Measurements from ENCODE around the gene OTOP1. TPM values are rescaled to one million over a fixed set of nuclear protein-coding genes. Genes with fewer than 3 reads are reported as not detected.
"Not testable (repeated sequence)": the region's sequence is repeated elsewhere in the genome, so short reads cannot be mapped to it uniquely, and the experiment has no call there.

OTOP1 gene
- total RNA-seq, 6 experiments from 2014 or later = not detected

DNA sequence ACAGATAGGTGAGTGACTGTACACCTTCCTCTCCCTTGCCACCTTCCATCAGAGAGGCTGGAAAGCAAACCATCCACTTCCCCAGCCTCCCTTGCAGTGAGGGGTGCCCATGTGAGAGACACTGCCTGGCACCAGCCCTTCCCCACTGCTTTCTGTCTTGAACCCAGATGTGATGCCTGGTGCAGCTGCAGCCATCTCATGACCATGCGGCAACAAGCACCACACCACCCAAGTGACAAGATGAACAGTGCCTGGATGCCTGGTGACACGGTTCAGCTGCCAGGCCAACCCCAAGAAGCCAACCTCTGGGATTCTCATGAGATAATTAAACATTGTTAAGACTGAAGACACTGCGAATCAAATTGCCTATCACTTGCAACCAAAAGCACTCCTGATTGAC, 31.4 kb downstream of the OTOP1 start:
- DNase-seq = no peak
- Histone ChIP-seq H3K27ac (no peak overlapping the region), H3K4me1 (no peaks in the 10 kb centered on the region), H3K4me3 (no peak overlapping the region), H3K36me3 (no peaks in the 10 kb centered on the region), H3K9me3 (no peaks in the 10 kb centered on the region), H3K27me3 (no peaks in the 10 kb centered on the region)
- no peak for TF ChIP-seq POLR2A (IDR thresholded peaks at IDR 0.05)
- TF ChIP-seq, protein P1, sequence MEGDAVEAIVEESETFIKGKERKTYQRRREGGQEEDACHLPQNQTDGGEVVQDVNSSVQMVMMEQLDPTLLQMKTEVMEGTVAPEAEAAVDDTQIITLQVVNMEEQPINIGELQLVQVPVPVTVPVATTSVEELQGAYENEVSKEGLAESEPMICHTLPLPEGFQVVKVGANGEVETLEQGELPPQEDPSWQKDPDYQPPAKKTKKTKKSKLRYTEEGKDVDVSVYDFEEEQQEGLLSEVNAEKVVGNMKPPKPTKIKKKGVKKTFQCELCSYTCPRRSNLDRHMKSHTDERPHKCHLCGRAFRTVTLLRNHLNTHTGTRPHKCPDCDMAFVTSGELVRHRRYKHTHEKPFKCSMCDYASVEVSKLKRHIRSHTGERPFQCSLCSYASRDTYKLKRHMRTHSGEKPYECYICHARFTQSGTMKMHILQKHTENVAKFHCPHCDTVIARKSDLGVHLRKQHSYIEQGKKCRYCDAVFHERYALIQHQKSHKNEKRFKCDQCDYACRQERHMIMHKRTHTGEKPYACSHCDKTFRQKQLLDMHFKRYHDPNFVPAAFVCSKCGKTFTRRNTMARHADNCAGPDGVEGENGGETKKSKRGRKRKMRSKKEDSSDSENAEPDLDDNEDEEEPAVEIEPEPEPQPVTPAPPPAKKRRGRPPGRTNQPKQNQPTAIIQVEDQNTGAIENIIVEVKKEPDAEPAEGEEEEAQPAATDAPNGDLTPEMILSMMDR (IDR thresholded peaks at IDR 0.05) = no peak
- WGBS (ENCODE audit: insufficient coverage, low coverage, low lambda C conversion rate, missing lambda C conversion rate) = 92% methylated on average over 2 of the region's 3 CpGs
- ATAC-seq = no peak
- intact Hi-C loops (cut with DNase I) = no loop called here

DNA sequence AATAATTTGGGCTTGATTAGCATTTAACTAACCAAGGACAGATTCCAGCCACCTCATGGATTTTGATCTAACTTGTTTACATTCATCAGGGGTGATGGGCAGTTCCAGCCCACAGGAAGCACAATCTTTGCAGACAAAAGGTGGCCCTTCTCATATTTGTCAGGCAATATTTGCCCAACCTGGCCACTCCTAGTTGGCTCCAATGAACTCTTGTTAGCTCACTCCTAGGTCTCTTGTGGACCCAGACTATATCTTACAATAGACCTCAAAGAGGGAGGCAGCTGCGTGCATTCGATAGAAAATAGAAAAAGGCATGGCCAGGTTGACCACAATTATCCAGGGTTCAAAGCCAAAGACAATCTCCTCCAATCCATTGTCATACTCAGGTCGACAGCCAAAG, 38.2 kb downstream of the OTOP1 start:
- H3K27ac ChIP-seq; H3K4me1 ChIP-seq; intact Hi-C loops (cut with DNase I); H3K9me3 ChIP-seq; DNase-seq; H3K36me3 ChIP-seq; H3K27me3 ChIP-seq; H3K4me3 ChIP-seq; ATAC-seq: not testable (repeated sequence)
- WGBS (ENCODE audit: insufficient coverage, low coverage, low lambda C conversion rate, missing lambda C conversion rate) = 39% methylated on average over 3 of the region's 3 CpGs

DNA sequence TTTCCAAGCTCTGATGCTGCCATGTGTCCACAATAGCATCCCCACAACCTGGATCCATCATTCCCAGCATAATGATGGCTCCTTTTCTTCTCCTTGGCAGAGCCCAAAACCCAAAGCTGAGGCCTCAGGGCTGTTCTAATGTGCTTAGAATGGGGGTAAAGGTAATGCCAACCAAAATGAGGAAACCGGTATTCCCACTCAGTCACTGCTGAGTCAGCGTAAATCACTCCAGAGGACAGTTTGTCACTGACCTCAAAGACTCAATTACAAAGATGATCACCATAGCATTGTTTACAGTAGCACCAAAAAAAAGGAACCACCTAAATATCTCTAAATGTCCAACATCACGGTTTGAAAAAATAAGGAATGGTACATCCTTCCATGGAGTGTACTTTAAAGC, 41.2 kb downstream of the OTOP1 start:
- TF ChIP-seq POLR2A (IDR thresholded peaks at IDR 0.05) = no peak
- TF ChIP-seq, protein P1 (IDR thresholded peaks at IDR 0.05) = no peak

DNA sequence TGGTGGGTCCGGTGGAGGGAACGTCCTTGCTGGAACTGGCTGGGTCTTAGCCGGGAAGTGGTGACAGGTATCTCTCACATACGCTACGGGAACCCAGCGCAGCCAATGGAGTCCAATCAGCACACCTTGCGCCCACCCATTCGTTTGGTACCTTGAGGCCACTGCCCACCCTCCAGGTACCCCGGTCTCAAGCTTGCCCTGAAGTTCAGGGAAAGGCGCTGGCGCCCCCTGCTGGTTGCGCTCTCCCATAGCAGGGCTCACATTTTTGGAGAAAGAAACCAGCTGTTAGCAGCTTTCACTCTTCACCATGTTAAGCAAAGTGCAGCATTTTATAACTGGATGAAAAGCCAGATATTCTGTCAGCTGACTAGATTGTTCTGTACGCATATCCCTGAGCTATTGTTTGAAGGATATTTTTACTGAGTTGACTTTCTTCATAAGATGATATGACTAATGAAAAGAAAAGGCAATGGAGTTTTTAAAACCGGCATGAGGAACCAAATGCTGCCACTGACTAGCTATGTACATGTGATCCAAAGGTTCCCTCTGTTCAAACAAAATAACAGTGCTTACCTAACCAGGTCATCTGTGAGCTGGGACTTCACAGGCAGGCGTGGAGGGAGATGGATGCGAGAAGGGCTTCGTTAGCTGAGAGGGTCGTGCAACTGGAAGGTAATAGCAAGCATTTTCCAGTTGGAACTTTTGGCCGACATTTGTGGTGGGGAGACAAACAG, 43.7 kb downstream of the OTOP1 start:
- H3K4me3 ChIP-seq = no peak overlapping the region
- TF ChIP-seq POLR2A (IDR thresholded peaks at IDR 0.05) = no peak
- TF ChIP-seq, protein P1 (IDR thresholded peaks at IDR 0.05) = peak; percentile 32 to 80 (median 61)
- no peaks in the 10 kb centered on the region for H3K27me3 ChIP-seq
- 22% methylated on average over 11 of the region's 19 CpGs for WGBS (ENCODE audit: insufficient coverage, low coverage, low lambda C conversion rate, missing lambda C conversion rate)
- ATAC-seq (peak in 1 of 4 donors; percentile 35), DNase-seq (peak in 2 of 3 donors; percentile 42 to 64)
- H3K36me3 ChIP-seq = no peaks in the 10 kb centered on the region
- H3K27ac ChIP-seq = no peak overlapping the region
- no peaks in the 10 kb centered on the region for H3K4me1 ChIP-seq
- no peaks in the 10 kb centered on the region for H3K9me3 ChIP-seq
- intact Hi-C loops (cut with DNase I) = no loop called here

More for the DNA sequence above, 41.2 kb downstream of the OTOP1 start:
- no peaks in the 10 kb centered on the region for H3K4me1 ChIP-seq
- DNase-seq (no peak), ATAC-seq (no peak)
- H3K27me3 ChIP-seq = no peaks in the 10 kb centered on the region
- H3K36me3 ChIP-seq = no peaks in the 10 kb centered on the region
- no peak overlapping the region for H3K4me3 ChIP-seq
- WGBS (ENCODE audit: insufficient coverage, low coverage, low lambda C conversion rate, missing lambda C conversion rate) = 67% methylated on average over 3 of the region's 3 CpGs
- H3K27ac ChIP-seq = no peak overlapping the region
- no peaks in the 10 kb centered on the region for H3K9me3 ChIP-seq
- intact Hi-C loops (cut with DNase I) = no loop called here

DNA sequence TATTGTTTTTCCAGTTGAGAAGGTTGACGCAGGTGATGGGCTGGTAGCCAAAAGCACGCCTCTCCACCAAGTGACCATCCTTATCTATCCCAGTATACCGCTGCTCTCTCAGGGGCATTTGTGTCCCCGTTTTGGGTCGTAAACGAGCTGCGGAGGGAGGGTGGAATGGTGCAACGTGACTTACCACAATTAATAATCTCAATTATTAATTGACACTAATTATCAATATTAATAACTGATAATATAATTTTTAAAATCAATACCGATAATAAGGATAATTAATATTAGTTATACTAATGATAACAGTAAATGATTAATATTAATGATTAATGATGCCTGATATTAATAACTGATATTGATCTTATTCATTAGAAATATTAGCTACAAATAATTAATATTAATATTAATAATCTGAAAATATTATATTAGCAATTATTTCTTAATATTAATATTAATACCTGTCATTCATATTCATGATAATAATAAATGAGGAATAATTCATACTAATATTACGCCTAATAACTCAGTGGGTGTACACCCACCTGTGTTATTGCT, 56.1 kb downstream of the OTOP1 start:
- Histone ChIP-seq H3K4me1 (no peaks in the 10 kb centered on the region), H3K36me3 (no peaks in the 10 kb centered on the region), H3K27ac (no peak overlapping the region), H3K9me3 (no peaks in the 10 kb centered on the region), H3K4me3 (no peak overlapping the region), H3K27me3 (no peaks in the 10 kb centered on the region)
- intact Hi-C loops (cut with DNase I) = no loop called here
- no peak for TF ChIP-seq POLR2A (IDR thresholded peaks at IDR 0.05)
- no peak for ATAC-seq
- no peak for DNase-seq
- WGBS (ENCODE audit: insufficient coverage, low coverage, low lambda C conversion rate, missing lambda C conversion rate) = 67% methylated on average over 10 of the region's 10 CpGs

DNA sequence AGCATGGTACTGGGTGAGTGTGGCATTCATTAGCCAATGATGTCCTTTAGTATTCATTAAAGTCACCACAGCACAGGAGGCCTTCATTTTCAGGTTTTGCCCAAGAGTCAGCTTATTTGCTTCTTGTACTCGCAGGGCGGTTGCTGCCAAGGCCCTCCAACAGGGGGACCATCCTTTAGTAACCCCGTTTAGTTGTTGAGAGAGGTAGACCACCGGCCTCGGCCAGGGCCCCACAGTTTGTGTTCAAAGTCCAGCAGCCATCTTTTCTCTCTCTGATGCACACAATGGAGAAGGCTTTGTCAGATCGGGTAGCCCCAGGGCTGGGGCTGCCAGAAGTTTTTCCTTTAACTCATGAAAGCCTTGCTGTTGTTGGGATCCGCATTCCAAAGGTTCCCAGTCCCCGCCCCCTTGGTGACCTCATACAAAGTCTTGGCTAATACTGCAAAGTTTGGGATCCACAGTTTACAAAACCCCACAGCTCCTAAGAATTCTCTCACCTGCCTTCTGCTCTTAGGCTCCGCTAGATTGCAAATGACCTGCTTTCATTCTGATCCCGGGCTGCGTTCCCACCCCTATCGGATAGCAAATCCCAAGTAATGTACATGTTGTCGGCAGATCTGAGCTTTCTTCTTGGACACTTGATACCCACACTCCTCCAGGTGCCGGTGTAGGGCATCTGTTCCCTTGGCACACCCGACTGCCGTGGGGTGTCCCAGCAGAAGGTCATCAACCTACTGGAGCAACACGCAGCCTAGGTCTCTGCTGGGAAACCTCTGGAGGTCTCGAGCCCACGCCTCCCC, 58.5 kb downstream of the OTOP1 start:
- DNase-seq; H3K36me3 ChIP-seq; H3K4me1 ChIP-seq; H3K4me3 ChIP-seq; intact Hi-C loops (cut with DNase I); H3K9me3 ChIP-seq; H3K27me3 ChIP-seq; ATAC-seq; H3K27ac ChIP-seq: not testable (repeated sequence)
- 55% methylated on average over 15 of the region's 19 CpGs for WGBS (ENCODE audit: insufficient coverage, low coverage, low lambda C conversion rate, missing lambda C conversion rate)

DNA sequence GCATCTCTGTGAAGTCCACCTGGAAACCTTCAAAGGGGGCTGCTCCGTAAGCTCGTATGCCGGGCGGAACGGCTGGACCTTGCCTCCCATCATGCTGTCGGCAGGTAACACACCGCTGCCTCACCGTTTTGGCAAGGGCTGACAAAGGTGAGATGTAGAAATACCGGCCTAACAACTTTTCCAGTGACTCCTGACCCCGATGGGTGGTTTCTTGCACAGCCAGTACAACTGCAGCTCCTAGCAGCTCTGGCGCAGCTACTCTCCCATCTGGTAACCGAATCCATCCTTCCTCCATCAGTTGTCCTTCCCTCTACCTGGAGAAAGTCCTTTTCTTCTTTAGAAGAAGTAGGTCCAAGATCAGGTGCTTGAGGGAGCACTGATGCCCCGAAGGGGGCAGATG, 59.7 kb downstream of the OTOP1 start:
- DNase-seq; H3K27ac ChIP-seq; H3K9me3 ChIP-seq; H3K4me1 ChIP-seq; H3K4me3 ChIP-seq; H3K36me3 ChIP-seq; H3K27me3 ChIP-seq; ATAC-seq; intact Hi-C loops (cut with DNase I): not testable (repeated sequence)
- 50% methylated on average over 2 of the region's 13 CpGs for WGBS (ENCODE audit: insufficient coverage, low coverage, low lambda C conversion rate, missing lambda C conversion rate)

DNA sequence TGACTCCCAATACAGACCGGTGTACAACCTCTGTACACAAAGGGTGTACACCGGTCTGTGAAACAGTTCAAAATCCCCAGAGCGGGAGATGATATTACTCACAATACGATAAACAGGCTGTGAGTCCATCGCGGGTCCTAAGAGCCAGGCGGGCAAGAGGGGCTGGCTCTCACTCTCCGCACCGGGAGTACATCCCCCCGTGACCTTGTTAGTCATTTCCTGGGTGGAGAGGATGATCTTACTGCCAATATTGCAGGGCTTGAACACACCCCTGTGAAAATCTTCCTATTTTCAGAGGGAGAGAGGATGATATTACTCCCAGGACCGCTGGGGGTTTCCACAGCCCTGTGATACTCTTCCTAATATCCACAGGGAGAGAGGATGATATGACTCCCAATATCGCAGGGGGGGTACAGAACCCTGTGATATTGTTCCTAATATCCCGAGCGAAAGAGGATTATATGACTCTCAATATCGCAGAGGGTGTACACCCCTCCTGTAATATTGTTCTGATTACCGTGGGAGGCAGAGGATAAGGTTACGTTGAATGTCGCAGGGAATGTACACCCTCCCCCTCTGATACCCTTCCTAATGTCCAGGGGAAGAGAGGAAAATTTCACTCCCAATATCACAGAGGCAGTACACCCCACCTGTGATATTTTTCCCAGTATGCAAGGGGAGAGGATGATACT, 60.9 kb downstream of the OTOP1 start:
- DNase-seq; H3K9me3 ChIP-seq; H3K36me3 ChIP-seq; ATAC-seq; H3K4me1 ChIP-seq; H3K27me3 ChIP-seq; H3K27ac ChIP-seq; H3K4me3 ChIP-seq; intact Hi-C loops (cut with DNase I): not testable (repeated sequence)
- 57% methylated on average over 5 of the region's 18 CpGs for WGBS (ENCODE audit: insufficient coverage, low coverage, low lambda C conversion rate, missing lambda C conversion rate)
